GM23248 (cell line): ENCODE data around the gene EZR.

Experiments
- EZH2 ChIP-seq: fragments of 200-600 bp; sonication (generic); IDR thresholded peaks from 2 replicates; pipeline ENCODE4 v1.6.1; 2018; ENCODE audit warnings: antibody characterized with exemption, mild to moderate bottlenecking; ENCODE audit not compliant: insufficient read depth, poor library complexity, severe bottlenecking
- EZH2phosphoT487 ChIP-seq: fragments of 200-600 bp; sonication (generic); IDR thresholded peaks from 2 replicates; pipeline ENCODE4 v1.6.1; 2018; ENCODE audit warnings: antibody characterized with exemption, moderate library complexity, mild to moderate bottlenecking, low read depth; ENCODE audit not compliant: insufficient read depth

GRCh38 chr6:158836625-158837311 lies 17.6 kb upstream of the EZR start:
- no peak for TF ChIP-seq EZH2
- TF ChIP-seq EZH2phosphoT487 = no peak
